GM23338 (cell line): Measurements from ENCODE around the gene HINT2. TPM values are rescaled to one million over a fixed set of nuclear protein-coding genes. Genes with fewer than 3 reads are reported as not detected.

ENCODE experiments used
- ATAC-seq: fragments of 200-7000 bp; cut with Tn5 transposase; 3 replicates; pipeline ENCODE4 v1.9.1; 2020
- DNase-seq: peaks from one replicate; pipeline ENCODE4 v3.0.0-alpha.2; 2015; ENCODE audit warnings: low spot score
- H2AFZ ChIP-seq: fragments of 200-600 bp; sonication (generic); 2 replicates; pipeline ENCODE4 v1.8.0; 2016; ENCODE audit warnings: antibody characterized with exemption, mild to moderate bottlenecking, moderate library complexity
- H3F3A ChIP-seq: fragments of 200-600 bp; sonication (generic); replicated peaks from 2 replicates; pipeline ENCODE4 v1.8.0; 2017; ENCODE audit warnings: antibody characterized with exemption, mixed run types, low read depth
- H3K27ac ChIP-seq: fragments of 200-600 bp; sonication (generic); 2 replicates; pipeline ENCODE4 v1.6.1; 2016; ENCODE audit warnings: low read depth
- H3K27me3 ChIP-seq: fragments of 200-600 bp; sonication (generic); 2 replicates; pipeline ENCODE4 v1.8.0; 2016; ENCODE audit warnings: mild to moderate bottlenecking, mixed run types, moderate library complexity; ENCODE audit not compliant: insufficient read depth
- H3K36me3 ChIP-seq: fragments of 200-600 bp; sonication (generic); 2 replicates; pipeline ENCODE4 v1.8.0; 2016; ENCODE audit warnings: mild to moderate bottlenecking; ENCODE audit not compliant: insufficient read depth
- H3K4me1 ChIP-seq: fragments of 200-600 bp; sonication (generic); 2 replicates; pipeline ENCODE4 v1.8.0; 2016; ENCODE audit warnings: mild to moderate bottlenecking, moderate library complexity; ENCODE audit not compliant: insufficient read depth
- H3K4me2 ChIP-seq: fragments of 200-600 bp; sonication (generic); 2 replicates; pipeline ENCODE4 v1.7.1; 2017; ENCODE audit warnings: mixed run types
- H3K4me3 ChIP-seq: fragments of 200-600 bp; sonication (generic); 2 replicates; pipeline ENCODE4 v1.6.1; 2016; ENCODE audit warnings: mixed run types
- H3K79me2 ChIP-seq: fragments of 200-600 bp; sonication (generic); replicated peaks from 2 replicates; pipeline ENCODE4 v1.8.0; 2017; ENCODE audit warnings: mild to moderate bottlenecking; ENCODE audit not compliant: insufficient read depth
- H3K9me2 ChIP-seq: fragments of 200-600 bp; sonication (generic); 2 replicates; pipeline ENCODE4 v1.8.0; 2017; ENCODE audit not compliant: insufficient read depth
- H4K20me1 ChIP-seq: fragments of 200-600 bp; sonication (generic); replicated peaks from 2 replicates; pipeline ENCODE4 v1.8.0; 2017; ENCODE audit warnings: mild to moderate bottlenecking; ENCODE audit not compliant: insufficient read depth
- H3K27ac Mint-ChIP-seq: 2 replicates; pipeline ENCODE4 v1.8.0; 2020; ENCODE audit warnings: inconsistent platforms, mild to moderate bottlenecking, moderate library complexity, mixed read lengths
- H3K27me3 Mint-ChIP-seq: 3 replicates; pipeline ENCODE4 v1.8.0; 2022; ENCODE audit warnings: low read depth, mild to moderate bottlenecking, moderate library complexity, mixed read lengths, inconsistent platforms; ENCODE audit not compliant: insufficient read depth, poor library complexity
- H3K36me3 Mint-ChIP-seq: 3 replicates; pipeline ENCODE4 v1.8.0; 2021; ENCODE audit warnings: low read depth, mild to moderate bottlenecking, inconsistent platforms, moderate library complexity, mixed read lengths
- H3K4me1 Mint-ChIP-seq: 3 replicates; pipeline ENCODE4 v1.8.0; 2020; ENCODE audit warnings: mild to moderate bottlenecking, inconsistent platforms, mixed read lengths
- H3K4me3 Mint-ChIP-seq: 3 replicates; pipeline ENCODE4 v1.8.0; 2021; ENCODE audit warnings: moderate library complexity, mild to moderate bottlenecking, inconsistent platforms, mixed read lengths
- H3K9me3 Mint-ChIP-seq: 3 replicates; pipeline ENCODE4 v1.8.0; 2020; ENCODE audit warnings: moderate library complexity, mild to moderate bottlenecking, inconsistent platforms, mixed read lengths
- CREB1 ChIP-seq: fragments of 250-450 bp; sonication (Bioruptor Pico); IDR thresholded peaks from 2 replicates; pipeline ENCODE4 v1.5.0; 2020; ENCODE audit warnings: low read depth, mild to moderate bottlenecking, moderate library complexity
- CTCF ChIP-seq, 2 experiments: fragments of 200-600 bp in 1 of 2; sonication (generic) in 1 of 2; conservative IDR thresholded peaks; 2 replicates each; pipeline versions ENCODE4 v1.5.1 to v1.6.1; 2016 to 2017; ENCODE audit warnings: antibody characterized with exemption in 2 of 2, low read depth in 2 of 2, mild to moderate bottlenecking in 2 of 2, moderate library complexity in 1 of 2
- EZH2 ChIP-seq: fragments of 200-600 bp; sonication (generic); IDR thresholded peaks from one replicate; pipeline ENCODE4 v1.8.0; 2017; ENCODE audit warnings: antibody characterized with exemption, mild to moderate bottlenecking, low read depth; ENCODE audit not compliant: unreplicated experiment
- EZH2phosphoT487 ChIP-seq: fragments of 200-600 bp; sonication (generic); IDR thresholded peaks from one replicate; pipeline ENCODE4 v1.8.1; 2018; ENCODE audit warnings: antibody characterized with exemption; ENCODE audit not compliant: unreplicated experiment
- JUNB ChIP-seq: IDR thresholded peaks from one replicate; pipeline ENCODE4 v1.6.1; 2016; ENCODE audit warnings: antibody characterized with exemption; ENCODE audit not compliant: unreplicated experiment
- NANOG ChIP-seq: IDR thresholded peaks from 2 replicates; pipeline ENCODE4 v1.6.1; 2016; ENCODE audit warnings: antibody characterized with exemption, borderline replicate concordance
- POLR2AphosphoS5 ChIP-seq: IDR thresholded peaks from 2 replicates; pipeline ENCODE4 v1.6.1; 2016; ENCODE audit warnings: antibody characterized with exemption, low read depth
- REST ChIP-seq: IDR thresholded peaks from one replicate; pipeline ENCODE4 v1.6.1; 2018; ENCODE audit warnings: antibody characterized with exemption; ENCODE audit not compliant: unreplicated experiment
- STAT1 ChIP-seq: IDR thresholded peaks from one replicate; pipeline ENCODE4 v1.6.1; 2016; ENCODE audit warnings: antibody characterized with exemption; ENCODE audit not compliant: unreplicated experiment
- ZNF114 ChIP-seq: fragments of 250-450 bp; sonication (Bioruptor Pico); IDR thresholded peaks from 2 replicates; pipeline ENCODE4 v1.5.0; 2020; ENCODE audit warnings: mild to moderate bottlenecking, moderate library complexity
- ZNF331 ChIP-seq: fragments of 250-450 bp; sonication (Bioruptor Pico); IDR thresholded peaks from 2 replicates; pipeline ENCODE4 v1.5.0; 2020; ENCODE audit warnings: low read depth, mild to moderate bottlenecking, moderate library complexity
- polyA plus RNA-seq: library from polyadenylated mRNA; unstranded; fragments of >200 nt; fragmentation: Nextera tagmentation; extraction: Ambion mirVana; gene quantifications from 2 replicates; pipeline ENCODE4 v1.2.1, GENCODE V29; 2016
- total RNA-seq: library from RNA; depleted of rRNA; stranded (reverse); fragments of >200 nt; shearing (Covaris generic); gene quantifications from 2 replicates; pipeline ENCODE4 v1.2.3, GENCODE V29; 2014
- TF ChIP-seq, protein P1 (sequence below): IDR thresholded peaks from 2 replicates; pipeline ENCODE4 v1.6.1; 2016; ENCODE audit warnings: antibody characterized with exemption

The HINT2 gene
- total and polyA plus RNA-seq, 2 experiments from 2014 or later: 20.9 to 69.9 TPM

DNA sequence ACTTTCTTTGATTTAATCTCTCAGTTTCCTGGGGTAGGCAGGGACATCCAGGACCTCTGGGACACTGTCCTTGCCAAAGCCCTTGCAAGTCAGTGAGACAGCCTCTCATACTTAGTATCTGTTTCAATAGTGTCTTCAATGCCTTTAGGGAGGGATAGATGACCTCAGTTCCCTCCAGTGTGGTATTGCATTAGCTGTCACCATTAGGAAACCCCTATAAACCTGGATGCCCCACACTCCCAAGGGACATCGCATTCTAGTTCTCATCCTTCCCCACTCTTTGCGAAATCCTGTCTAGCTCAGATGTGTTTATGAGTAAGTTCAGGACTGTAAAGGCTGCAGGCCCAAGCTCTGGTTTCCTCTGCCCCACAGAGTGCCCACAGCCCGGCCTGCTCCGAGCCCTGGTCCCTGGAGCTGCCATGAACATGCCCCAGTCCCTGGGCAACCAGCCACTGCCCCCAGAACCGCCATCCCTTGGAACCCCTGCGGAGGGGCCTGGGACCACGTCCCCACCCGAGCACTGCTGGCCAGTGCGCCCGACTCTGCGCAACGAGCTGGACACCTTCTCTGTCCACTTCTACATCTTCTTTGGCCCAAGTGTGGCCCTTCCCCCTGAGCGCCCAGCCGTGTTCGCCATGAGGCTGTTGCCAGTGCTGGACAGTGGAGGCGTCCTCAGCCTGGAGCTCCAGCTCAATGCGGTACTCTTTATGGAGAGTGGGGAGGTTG, 27.3 kb upstream of the HINT2 start:
- peaks cover 12% of the 10 kb centered on the region for H3K27me3 Mint-ChIP-seq
- H3K9me2 ChIP-seq: peaks cover 9% of the 10 kb centered on the region; the same call in 1 of the 2 replicates
- DNase-seq: no peak
- H3K36me3 Mint-ChIP-seq: no peaks in the 10 kb centered on the region
- H3K9me3 Mint-ChIP-seq: no peaks in the 10 kb centered on the region
- H2AFZ ChIP-seq: no peak overlapping the region
- ATAC-seq: no peak
- no peak overlapping the region for H3K27ac ChIP-seq
- no peaks in the 10 kb centered on the region for H3K36me3 ChIP-seq
- H3K4me1 Mint-ChIP-seq: peaks cover 33% of the 10 kb centered on the region
- H3K4me3 Mint-ChIP-seq: no peak overlapping the region
- H3K4me3 ChIP-seq: no peak overlapping the region
- H3K27ac Mint-ChIP-seq: no peak overlapping the region
- peaks cover 6% of the 10 kb centered on the region; the same call in 1 of the 2 replicates for H3K27me3 ChIP-seq
- H3F3A ChIP-seq: no peaks in the 10 kb centered on the region; the same call in 1 of the 2 replicates
- no peaks in the 10 kb centered on the region for H3K79me2 ChIP-seq
- peaks cover 29% of the 10 kb centered on the region for H3K4me1 ChIP-seq
- H4K20me1 ChIP-seq: no peaks in the 10 kb centered on the region; the same call in 1 of the 2 replicates
- H3K4me2 ChIP-seq: no peak overlapping the region
- TF ChIP-seq EZH2phosphoT487 (no peak), POLR2AphosphoS5 (no peak)

DNA sequence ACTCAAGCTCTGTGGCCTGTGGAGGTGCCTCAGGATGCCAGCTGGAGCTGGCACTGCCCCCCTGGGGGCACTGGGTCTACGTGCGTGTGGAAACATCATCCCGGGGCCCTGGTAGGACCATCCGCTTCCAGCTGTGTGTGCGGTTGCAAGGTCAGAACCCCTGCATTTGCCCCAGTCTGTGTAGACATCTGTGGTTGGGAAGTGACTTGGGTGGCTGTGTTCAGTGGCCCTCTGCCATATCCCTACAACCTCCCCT, 26.7 kb upstream of the HINT2 start:
- H3K27me3 ChIP-seq: 0 out of 2 replicates have a peak, but pooled peaks cover under 1% of the 10 kb centered on the region
- H3K4me3 Mint-ChIP-seq: no peak overlapping the region
- no peak for DNase-seq
- H3K4me3 ChIP-seq: no peak overlapping the region
- no peaks in the 10 kb centered on the region for H3K9me3 Mint-ChIP-seq
- no peaks in the 10 kb centered on the region; the same call in 1 of the 2 replicates for H4K20me1 ChIP-seq
- no peak overlapping the region for H3K27ac ChIP-seq
- H3K27ac Mint-ChIP-seq: no peak overlapping the region
- no peak overlapping the region for H3K4me2 ChIP-seq
- H3F3A ChIP-seq: no peaks in the 10 kb centered on the region; the same call in 1 of the 2 replicates
- peaks cover 12% of the 10 kb centered on the region for H3K27me3 Mint-ChIP-seq
- H3K4me1 ChIP-seq: peaks cover 24% of the 10 kb centered on the region
- no peaks in the 10 kb centered on the region for H3K36me3 ChIP-seq
- ATAC-seq: no peak
- peaks cover 30% of the 10 kb centered on the region for H3K4me1 Mint-ChIP-seq
- no peak overlapping the region for H2AFZ ChIP-seq
- peaks cover 9% of the 10 kb centered on the region; the same call in 1 of the 2 replicates for H3K9me2 ChIP-seq
- no peaks in the 10 kb centered on the region for H3K79me2 ChIP-seq
- H3K36me3 Mint-ChIP-seq: no peaks in the 10 kb centered on the region
- TF ChIP-seq, protein P1, sequence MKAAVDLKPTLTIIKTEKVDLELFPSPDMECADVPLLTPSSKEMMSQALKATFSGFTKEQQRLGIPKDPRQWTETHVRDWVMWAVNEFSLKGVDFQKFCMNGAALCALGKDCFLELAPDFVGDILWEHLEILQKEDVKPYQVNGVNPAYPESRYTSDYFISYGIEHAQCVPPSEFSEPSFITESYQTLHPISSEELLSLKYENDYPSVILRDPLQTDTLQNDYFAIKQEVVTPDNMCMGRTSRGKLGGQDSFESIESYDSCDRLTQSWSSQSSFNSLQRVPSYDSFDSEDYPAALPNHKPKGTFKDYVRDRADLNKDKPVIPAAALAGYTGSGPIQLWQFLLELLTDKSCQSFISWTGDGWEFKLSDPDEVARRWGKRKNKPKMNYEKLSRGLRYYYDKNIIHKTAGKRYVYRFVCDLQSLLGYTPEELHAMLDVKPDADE: no peak
- no peak for TF ChIP-seq JUNB
- TF ChIP-seq CTCF (conservative IDR thresholded peaks at IDR 0.05; ENCODE audit: low read depth in 2 of 2): no peak
- no peak for TF ChIP-seq CREB1 (CRISPR knock-in tag)
- no peak for TF ChIP-seq EZH2
- no peak for TF ChIP-seq REST
- no peak for TF ChIP-seq EZH2phosphoT487
- no peak for TF ChIP-seq NANOG
- TF ChIP-seq ZNF331 (CRISPR knock-in tag): no peak
- no peak for TF ChIP-seq ZNF114 (CRISPR knock-in tag)
- TF ChIP-seq STAT1: no peak
